SKM-1 (cell line): Measurements from ENCODE around the gene TPR.

ENCODE experiments used
- DNase-seq: peaks from one replicate; lab custom pipeline; 2025; ENCODE audit not compliant: unreplicated experiment; lab: John Stamatoyannopoulos, UW

TPR gene

DNA sequence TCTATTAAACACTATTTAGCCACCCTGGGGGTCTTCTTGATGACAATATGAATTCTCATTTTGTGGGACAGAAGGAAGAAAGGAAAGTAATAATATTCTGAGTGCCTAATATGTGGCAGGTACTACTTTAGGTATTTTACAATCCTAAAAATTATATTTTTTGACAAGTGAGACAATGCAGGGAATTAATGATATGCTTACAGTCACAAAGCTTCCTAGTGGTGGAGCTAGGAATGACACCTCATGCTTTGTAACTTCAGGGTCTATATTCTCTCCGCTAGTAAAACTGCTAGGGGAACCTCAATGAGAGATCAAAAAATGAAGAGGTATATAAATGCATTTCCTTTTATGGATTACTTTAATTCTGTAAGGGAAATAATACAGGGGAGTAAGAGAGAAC lies 44.3 kb downstream of the TPR start:
- DNase-seq = no peak

DNA sequence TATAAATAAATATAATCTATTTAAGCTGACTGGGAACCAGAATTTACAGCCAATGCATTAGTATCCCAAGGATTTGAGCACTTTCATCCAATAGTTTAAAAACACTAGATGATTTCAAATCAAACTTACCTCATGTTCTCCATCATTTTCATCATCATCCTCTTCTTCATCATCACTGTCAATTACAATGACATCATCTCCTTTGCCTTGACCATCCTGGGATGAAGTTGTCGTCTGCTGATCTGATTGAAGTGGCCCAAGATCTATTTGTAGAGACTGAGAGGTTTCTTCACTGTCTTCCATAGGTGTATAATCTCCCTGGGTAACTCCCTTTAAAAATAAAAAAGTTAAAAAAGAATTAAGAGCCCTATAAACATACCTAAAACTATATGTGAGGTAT lies 47.7 kb downstream of the TPR start:
- no peak for DNase-seq

GRCh38 chr1:186326009-186326408 lies 49.0 kb downstream of the TPR start:
- no peak for DNase-seq

GRCh38 chr1:186325239-186325638 lies 49.8 kb downstream of the TPR start:
- no peak for DNase-seq

DNA sequence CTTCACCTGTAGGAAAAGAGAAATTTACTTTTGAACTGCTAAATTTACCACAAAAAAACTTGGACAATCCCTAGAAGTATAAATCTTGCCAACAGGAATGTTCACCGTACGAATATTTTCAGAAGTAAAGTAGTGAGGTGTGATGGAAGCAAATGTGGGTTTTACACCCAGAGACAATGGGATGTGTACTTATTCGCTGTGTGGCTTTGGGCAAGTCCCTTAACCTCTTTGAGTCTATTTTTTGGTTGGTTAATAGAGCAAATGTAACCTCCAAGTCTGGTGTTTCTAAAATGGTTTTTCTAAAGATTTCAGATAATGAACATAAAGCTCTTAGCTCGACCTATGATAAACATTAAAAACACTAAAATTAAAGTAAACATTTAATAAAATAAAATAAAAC lies 51.2 kb downstream of the TPR start:
- DNase-seq = no peak

GRCh38 chr1:186315570-186315969 lies 59.5 kb downstream of the TPR start:
- DNase-seq = no peak

DNA sequence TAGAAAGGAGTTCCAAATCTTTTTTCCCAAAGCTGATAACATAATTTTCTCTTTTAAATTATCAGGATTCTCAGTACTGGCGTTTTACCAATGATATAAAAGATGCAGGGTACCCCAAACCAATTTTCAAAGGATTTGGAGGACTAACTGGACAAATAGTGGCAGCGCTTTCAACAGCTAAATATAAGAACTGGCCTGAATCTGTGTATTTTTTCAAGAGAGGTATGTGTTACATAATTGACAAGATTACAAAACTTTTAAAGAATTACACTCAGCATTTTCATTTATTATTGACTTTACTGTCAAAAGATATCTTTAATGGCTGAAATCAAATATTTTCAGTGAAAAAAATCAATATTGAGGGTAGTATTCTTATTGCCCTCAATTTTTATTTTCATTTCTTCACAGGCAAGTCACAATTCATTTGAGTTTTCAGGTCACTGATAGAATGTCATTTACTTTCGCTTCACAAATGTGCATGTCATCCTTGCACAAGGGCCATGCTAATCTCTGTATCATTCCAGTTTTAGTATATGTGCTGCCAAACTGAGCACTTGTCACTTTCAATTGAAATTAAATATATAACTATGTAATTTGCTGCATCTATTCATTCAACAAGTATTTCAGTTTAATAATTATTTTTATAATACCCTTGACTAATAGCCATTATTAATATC lies 63.5 kb downstream of the TPR start:
- no peak for DNase-seq

GRCh38 chr1:186310307-186310706 lies 64.7 kb downstream of the TPR start:
- no peak for DNase-seq

- no peak for DNase-seq
These were observed 66.6 kb downstream of the TPR start for GRCh38 chr1:186308264-186309060.

DNA sequence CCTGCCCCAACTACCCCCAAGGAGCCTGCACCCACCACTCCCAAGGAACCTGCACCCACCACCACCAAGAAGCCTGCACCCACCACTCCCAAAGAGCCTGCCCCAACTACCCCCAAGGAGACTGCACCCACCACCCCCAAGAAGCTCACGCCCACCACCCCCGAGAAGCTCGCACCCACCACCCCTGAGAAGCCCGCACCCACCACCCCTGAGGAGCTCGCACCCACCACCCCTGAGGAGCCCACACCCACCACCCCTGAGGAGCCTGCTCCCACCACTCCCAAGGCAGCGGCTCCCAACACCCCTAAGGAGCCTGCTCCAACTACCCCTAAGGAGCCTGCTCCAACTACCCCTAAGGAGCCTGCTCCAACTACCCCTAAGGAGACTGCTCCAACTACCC lies 67.6 kb downstream of the TPR start:
- no peak for DNase-seq

- no peak for DNase-seq
These were observed 68.5 kb downstream of the TPR start for GRCh38 chr1:186306533-186306932.

GRCh38 chr1:186304982-186305949 lies 69.8 kb downstream of the TPR start:
- peak; percentile 14 for DNase-seq

- no peak for DNase-seq
These were observed 71.1 kb downstream of the TPR start for GRCh38 chr1:186303911-186304310.

DNA sequence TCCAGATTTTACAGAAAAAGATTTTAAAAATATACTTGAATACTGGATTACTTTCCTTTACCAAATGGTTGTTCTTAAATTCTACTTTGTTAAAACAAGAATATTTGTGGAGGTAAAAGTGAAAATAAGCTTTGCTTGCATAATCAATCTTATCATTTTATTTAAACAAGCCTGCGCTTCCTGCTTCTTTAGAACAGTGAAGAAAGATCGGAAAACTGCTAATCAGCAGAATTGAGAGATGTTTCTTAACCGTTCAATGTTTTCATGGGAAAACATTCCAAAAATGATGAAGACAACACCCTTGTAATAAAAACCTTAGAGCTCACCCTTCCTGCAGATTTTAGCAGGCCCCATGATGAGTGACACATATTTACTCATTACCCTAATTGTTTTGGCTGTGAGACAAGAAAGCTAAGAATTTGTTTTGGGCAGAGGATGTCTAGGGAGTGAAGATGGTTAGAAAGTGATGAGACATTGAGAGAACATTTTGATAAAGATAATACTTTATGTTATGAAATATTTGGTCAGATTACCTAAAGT lies 72.6 kb downstream of the TPR start:
- DNase-seq = no peak

GRCh38 chr1:186301448-186301847 lies 73.6 kb downstream of the TPR start:
- DNase-seq = no peak

DNA sequence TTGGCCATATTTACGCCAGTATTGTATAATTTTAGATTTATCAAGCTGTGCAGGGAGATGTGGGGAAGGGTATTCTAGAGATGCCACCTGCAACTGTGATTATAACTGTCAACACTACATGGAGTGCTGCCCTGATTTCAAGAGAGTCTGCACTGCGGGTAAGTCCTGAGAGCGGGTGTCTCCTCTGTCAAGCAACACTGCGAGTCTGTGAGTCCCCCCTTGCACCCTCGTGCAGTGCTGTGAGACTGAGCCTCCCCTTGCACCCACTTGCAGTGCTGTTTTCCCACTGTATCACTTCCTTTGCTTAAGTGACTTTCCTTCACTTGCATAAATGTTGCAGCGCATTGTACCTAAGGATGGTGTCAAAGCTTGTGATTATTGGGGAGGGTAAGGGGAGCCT lies 75.0 kb downstream of the TPR start:
- no peak for DNase-seq

DNA sequence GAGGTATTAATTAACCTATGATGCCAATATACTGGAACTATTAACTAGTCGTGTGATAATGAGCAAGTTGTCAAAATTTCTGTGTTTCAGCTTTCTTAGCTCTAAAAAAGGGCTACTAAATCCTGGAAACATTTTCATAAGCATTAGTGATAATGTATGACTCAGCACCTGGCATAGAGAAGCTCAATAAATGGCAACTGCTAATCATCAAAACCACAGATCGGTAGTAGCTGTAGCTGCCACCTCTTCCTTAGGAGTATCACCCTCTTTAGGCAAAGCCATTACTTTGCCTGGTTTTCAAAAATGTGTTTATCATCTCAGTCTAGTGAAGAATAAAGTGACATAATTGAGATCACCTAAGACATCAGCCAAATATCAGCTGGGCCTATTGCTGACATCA lies 75.5 kb downstream of the TPR start:
- no peak for DNase-seq

DNA sequence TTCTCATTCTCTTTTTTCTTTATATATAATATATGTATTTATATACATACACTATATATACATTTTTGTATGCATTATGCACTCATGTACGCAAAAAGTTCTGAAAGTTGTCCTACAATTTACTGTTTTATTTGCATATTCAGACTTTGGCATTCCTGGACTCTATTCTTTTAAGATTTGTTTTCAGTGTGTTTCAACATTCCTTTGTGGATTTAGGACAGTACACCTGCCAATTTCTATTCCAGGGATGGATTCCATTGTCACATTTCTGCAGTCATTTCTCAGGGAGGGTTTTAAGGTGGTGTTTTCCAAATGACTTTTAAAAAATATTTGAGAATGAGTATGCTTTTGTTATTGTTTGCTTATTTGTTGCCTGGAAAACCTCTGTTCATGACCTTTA lies 76.2 kb downstream of the TPR start:
- no peak for DNase-seq

DNA sequence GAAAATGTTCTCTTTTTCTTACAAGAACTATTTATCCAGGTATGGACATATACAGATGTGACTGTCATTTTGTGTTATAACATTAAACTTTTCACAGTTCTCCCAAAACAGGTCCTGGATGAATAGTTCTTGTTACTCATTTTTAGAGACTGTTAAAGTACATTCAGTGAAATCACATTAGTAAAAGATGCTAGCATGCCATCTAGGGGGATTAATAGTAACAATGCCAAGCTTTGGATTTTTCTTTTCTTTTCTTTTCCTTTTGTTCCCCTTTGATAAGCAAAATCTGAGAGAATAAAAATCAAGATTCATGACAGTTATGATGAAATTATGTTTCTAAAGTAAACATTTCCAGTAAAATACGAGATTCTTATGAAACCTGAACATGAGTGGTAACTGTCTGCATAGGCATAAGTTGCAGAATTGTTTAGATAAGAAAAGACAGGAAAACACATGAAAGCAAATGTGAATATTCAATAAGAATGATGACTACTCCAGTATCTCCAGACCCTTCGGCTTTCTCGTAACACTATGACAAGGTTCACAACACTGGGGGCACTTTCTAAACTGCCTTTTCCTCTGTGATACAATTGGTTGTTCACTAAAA lies 77.5 kb downstream of the TPR start:
- DNase-seq = no peak

GRCh38 chr1:186295980-186296379 lies 79.1 kb downstream of the TPR start, which contains the start of gene PRG4:
Gene PRG4 (plus strand): TSS chr1:186296279.
- DNase-seq = no peak

GRCh38 chr1:186292875-186293274 lies 82.2 kb downstream of the TPR start:
- no peak for DNase-seq
